Type B pancreatic cell (in vitro differentiated cells): Measurements from ENCODE around the gene ZNF672. TPM values are rescaled to one million over a fixed set of nuclear protein-coding genes. Genes with fewer than 3 reads are reported as not detected.

Experiments used
- DNase-seq: peaks from one replicate; pipeline ENCODE4 v3.0.0; 2021; ENCODE audit warnings: mixed read lengths; ENCODE audit not compliant: unreplicated experiment; ENCODE audit errors: extremely low spot score
- H3K27ac Mint-ChIP-seq: 2 replicates; pipeline ENCODE4 v1.8.0; 2021; ENCODE audit warnings: mild to moderate bottlenecking, mixed read lengths
- H3K27me3 Mint-ChIP-seq: 2 replicates; pipeline ENCODE4 v1.8.0; 2021; ENCODE audit warnings: mixed read lengths
- H3K36me3 Mint-ChIP-seq: 2 replicates; pipeline ENCODE4 v1.8.0; 2021; ENCODE audit warnings: mixed read lengths
- H3K4me1 Mint-ChIP-seq: one replicate; pipeline ENCODE4 v1.8.0; 2021; ENCODE audit warnings: mixed read lengths; ENCODE audit not compliant: unreplicated experiment
- H3K4me3 Mint-ChIP-seq: 2 replicates; pipeline ENCODE4 v1.8.0; 2021; ENCODE audit warnings: mild to moderate bottlenecking, mixed read lengths
- H3K9me3 Mint-ChIP-seq: 2 replicates; pipeline ENCODE4 v1.8.0; 2021; ENCODE audit warnings: mixed read lengths
- total RNA-seq: library from RNA; stranded (reverse); gene quantifications from 2 replicates; pipeline ENCODE4 v1.2.1, GENCODE V29; 2021; ENCODE audit warnings: low replicate concordance
- TF ChIP-seq, protein P1 (sequence below): fragments of 200-600 bp; sonication (generic); conservative IDR thresholded peaks from 2 replicates; pipeline ENCODE4 v1.5.0; 2021; ENCODE audit warnings: antibody characterized with exemption, mild to moderate bottlenecking

ZNF672 gene
- total RNA-seq, 1 donor from 2014 or later: 33.0 TPM

DNA sequence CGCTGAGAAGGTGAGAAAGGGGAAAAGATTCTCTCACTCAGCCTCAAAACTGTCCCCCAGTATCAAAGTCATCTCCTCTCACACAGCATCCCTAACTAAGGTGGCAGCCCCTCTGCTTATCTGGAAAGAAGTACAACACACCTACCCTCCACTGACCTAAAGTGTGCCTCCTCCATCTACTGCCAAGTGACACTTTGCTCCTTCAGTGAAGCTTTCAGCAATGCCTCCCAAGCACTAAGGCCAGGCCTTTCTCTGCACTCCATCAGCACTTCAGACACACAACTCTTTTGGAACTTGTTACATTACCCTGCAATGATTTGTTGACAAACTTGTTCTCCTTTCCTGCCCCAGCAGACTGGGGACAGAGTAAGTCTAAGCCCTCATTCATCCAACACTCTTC is 13.7 kb upstream of the ZNF672 start:
- peaks cover 41% of the 10 kb centered on the region for H3K4me1 Mint-ChIP-seq
- TF ChIP-seq, protein P1, sequence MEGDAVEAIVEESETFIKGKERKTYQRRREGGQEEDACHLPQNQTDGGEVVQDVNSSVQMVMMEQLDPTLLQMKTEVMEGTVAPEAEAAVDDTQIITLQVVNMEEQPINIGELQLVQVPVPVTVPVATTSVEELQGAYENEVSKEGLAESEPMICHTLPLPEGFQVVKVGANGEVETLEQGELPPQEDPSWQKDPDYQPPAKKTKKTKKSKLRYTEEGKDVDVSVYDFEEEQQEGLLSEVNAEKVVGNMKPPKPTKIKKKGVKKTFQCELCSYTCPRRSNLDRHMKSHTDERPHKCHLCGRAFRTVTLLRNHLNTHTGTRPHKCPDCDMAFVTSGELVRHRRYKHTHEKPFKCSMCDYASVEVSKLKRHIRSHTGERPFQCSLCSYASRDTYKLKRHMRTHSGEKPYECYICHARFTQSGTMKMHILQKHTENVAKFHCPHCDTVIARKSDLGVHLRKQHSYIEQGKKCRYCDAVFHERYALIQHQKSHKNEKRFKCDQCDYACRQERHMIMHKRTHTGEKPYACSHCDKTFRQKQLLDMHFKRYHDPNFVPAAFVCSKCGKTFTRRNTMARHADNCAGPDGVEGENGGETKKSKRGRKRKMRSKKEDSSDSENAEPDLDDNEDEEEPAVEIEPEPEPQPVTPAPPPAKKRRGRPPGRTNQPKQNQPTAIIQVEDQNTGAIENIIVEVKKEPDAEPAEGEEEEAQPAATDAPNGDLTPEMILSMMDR: no peak
- no peak for DNase-seq
- H3K9me3 Mint-ChIP-seq: no peaks in the 10 kb centered on the region
- H3K27me3 Mint-ChIP-seq: no peaks in the 10 kb centered on the region
- H3K4me3 Mint-ChIP-seq: peak overlapping the region; percentile 96
- peak overlapping the region; percentile 97 for H3K27ac Mint-ChIP-seq
- H3K36me3 Mint-ChIP-seq: peaks cover 12% of the 10 kb centered on the region

DNA sequence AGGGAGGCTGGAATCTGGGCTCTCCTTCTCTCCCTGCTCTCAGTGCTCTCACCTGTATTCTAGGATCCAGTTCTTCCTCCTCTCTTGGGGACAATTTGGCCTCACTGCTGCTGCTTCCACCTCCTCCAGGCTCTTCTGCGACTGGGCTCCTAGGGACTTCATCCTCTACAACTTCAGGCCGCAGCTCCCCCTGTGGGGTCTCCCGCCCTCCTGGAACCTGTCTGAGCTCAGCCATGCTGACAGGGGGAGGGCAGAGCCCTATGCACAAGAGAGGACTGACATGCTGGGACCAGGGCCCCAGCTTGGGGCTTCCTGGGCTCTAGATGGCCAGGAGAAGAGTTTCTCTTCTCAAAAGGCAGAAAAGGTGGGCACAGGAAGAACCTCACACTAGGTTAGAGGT is 13.3 kb upstream of the ZNF672 start:
- no peak for DNase-seq
- peak overlapping the region; percentile 96 for H3K4me3 Mint-ChIP-seq
- no peaks in the 10 kb centered on the region for H3K27me3 Mint-ChIP-seq
- H3K9me3 Mint-ChIP-seq: no peaks in the 10 kb centered on the region
- peaks cover 41% of the 10 kb centered on the region for H3K4me1 Mint-ChIP-seq
- peaks cover 12% of the 10 kb centered on the region for H3K36me3 Mint-ChIP-seq
- peak overlapping the region; percentile 97 for H3K27ac Mint-ChIP-seq
- TF ChIP-seq, protein P1: no peak

DNA sequence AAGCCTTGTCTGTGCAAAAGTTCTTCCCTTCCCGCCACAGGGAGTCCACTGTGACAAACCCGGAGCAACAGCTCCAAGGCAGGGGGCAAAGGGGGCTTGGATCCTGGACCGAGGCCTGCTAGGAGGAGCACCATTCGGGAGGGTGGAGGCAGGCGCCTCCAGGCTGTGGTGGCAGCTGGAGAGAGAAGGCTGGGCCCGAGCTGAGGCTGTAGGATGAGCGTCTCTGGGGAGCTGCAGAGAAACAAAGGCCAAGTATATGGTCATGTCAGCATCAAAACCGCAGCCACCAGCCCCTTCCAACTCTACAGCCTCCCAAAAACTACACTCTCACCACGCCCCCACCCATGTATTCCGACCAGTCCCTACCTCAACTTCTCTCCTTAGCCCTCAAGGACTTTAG is 12.9 kb upstream of the ZNF672 start:
- Mint-ChIP-seq H3K4me3 (peak overlapping the region; percentile 96), H3K27ac (peak overlapping the region; percentile 97), H3K4me1 (peaks cover 41% of the 10 kb centered on the region), H3K27me3 (no peaks in the 10 kb centered on the region), H3K9me3 (no peaks in the 10 kb centered on the region), H3K36me3 (peaks cover 12% of the 10 kb centered on the region)
- TF ChIP-seq, protein P1: no peak
- DNase-seq: no peak

DNA sequence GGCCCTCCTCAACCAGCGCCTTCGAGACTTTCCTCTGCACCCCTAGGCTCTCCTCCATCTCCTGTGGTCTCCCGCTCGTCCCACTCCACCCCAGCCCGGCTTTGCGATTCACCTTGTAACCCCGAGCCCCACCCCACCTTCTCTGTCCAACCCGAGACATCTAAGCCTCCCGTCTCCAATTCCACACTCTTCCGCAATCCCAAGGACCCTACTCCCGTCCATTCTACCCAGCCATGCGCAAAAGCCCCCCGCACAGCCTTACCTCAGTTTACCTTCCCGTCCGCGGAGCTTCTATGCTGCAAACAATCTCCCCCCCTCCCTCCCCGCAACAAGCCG is 12.5 kb upstream of the ZNF672 start:
- DNase-seq: no peak
- Mint-ChIP-seq H3K27ac (peak overlapping the region; percentile 97), H3K9me3 (no peaks in the 10 kb centered on the region), H3K4me3 (peak overlapping the region; percentile 96), H3K36me3 (peaks cover 9% of the 10 kb centered on the region), H3K27me3 (no peaks in the 10 kb centered on the region), H3K4me1 (peaks cover 40% of the 10 kb centered on the region)
- TF ChIP-seq, protein P1: no peak

DNA sequence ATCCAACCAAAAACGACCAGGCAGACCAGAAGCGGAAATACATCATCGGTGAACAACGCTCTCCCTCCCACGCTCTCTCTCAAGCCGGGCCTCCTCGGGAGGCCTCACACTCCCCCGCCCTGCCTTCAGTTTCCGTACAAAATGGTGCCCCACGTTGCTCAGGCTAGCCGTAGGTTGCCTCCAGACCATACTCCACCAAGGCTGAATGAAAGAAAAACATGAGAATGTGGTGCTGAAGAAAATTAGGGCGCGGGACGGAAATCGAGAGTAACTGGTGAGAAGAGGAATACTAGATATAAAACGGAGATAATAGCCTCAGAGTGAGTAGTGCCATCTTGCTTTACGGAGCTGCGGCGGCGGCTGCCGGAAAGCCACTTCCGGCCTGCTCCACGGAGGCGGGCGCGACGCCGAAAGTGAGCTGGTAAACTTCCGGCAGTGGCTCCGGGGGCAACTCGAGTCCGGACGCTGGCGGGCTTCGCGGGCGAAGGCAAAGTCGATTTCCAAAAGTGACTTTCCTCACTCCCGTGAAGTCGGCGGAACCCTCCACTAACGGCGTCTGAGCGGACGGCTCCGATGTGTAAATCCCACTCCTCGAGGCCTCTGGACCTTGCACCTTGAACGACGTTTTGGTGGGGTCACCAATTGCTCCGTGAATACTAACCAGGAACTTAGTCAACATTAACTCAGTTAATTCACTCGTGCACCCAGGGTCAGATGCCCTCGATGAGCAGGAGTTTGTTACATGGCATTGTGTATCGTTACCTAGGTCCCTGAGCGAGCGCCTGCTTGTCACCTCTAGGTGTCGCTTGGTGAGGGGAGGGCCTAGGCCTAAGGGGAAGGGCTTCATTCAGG is 11.9 kb upstream of the ZNF672 start, which contains the start of gene SH3BP5L:
SH3BP5L (minus strand) TSS at position 7 of the 852 bp plus-strand sequence. CDS start 980 bp downstream, outside the sequence.
- TF ChIP-seq, protein P1: peak; percentile 67
- H3K27ac Mint-ChIP-seq: peak within 1 kb of the TSS; percentile 97
- H3K36me3 Mint-ChIP-seq: peaks cover 7% of the 10 kb centered on the region
- H3K9me3 Mint-ChIP-seq: no peaks in the 10 kb centered on the region
- peaks cover 35% of the 10 kb centered on the region for H3K4me1 Mint-ChIP-seq
- H3K27me3 Mint-ChIP-seq: peaks cover 2% of the 10 kb centered on the region
- peak within 1 kb of the TSS; percentile 96 for H3K4me3 Mint-ChIP-seq
- peak; percentile 88 for DNase-seq
